SW 1271 (cell line): ENCODE data around the gene MAP3K10.
"Not testable (repeated sequence)": the region's sequence is repeated elsewhere in the genome, so short reads cannot be mapped to it uniquely, and the experiment has no call there.

ENCODE experiments used
- DNase-seq, 2 experiments: peaks; one replicate each; lab custom pipeline; 2025; lab: John Stamatoyannopoulos, UW

MAP3K10 gene

GRCh38 chr19:40190891-40191835, at the start of gene MAP3K10:
Gene MAP3K10, plus strand, starts transcription at chr19:40191426. Its CDS starts 606 bp downstream, at chr19:40192032.
- peak; percentile 25 to 41 for DNase-seq

- DNase-seq: no peak
These were observed 49.7 kb upstream of the MAP3K10 start for GRCh38 chr19:40141551-40141950.

GRCh38 chr19:40143612-40144011, 47.6 kb upstream of the MAP3K10 start:
- no peak for DNase-seq

- DNase-seq: no peak
These were observed 47.1 kb upstream of the MAP3K10 start for GRCh38 chr19:40144151-40144550.

- DNase-seq: peak in 1 of 2 experiments; percentile 1
These were observed 46.1 kb upstream of the MAP3K10 start for GRCh38 chr19:40144947-40145748.

GRCh38 chr19:40145749-40146029, 45.5 kb upstream of the MAP3K10 start:
- not testable (repeated sequence) for DNase-seq

- no peak for DNase-seq
These were observed 43.9 kb upstream of the MAP3K10 start for GRCh38 chr19:40147338-40147692.

- peak in 1 of 2 experiments; percentile 71 for DNase-seq
These were observed 43.4 kb upstream of the MAP3K10 start for GRCh38 chr19:40147693-40148347.

GRCh38 chr19:40149501-40149900, 41.7 kb upstream of the MAP3K10 start:
- no peak for DNase-seq

GRCh38 chr19:40150170-40150569, 41.1 kb upstream of the MAP3K10 start:
- DNase-seq: no peak

GRCh38 chr19:40154121-40154680, 37.0 kb upstream of the MAP3K10 start:
- no peak for DNase-seq

- DNase-seq: peak in 1 of 2 experiments; percentile 1
These were observed 35.4 kb upstream of the MAP3K10 start for GRCh38 chr19:40155749-40156265.

GRCh38 chr19:40157059-40157458, 34.2 kb upstream of the MAP3K10 start:
- DNase-seq: no peak

GRCh38 chr19:40159744-40160143, 31.5 kb upstream of the MAP3K10 start:
- no peak for DNase-seq

- no peak for DNase-seq
These were observed 29.1 kb upstream of the MAP3K10 start for GRCh38 chr19:40162104-40162503.

GRCh38 chr19:40163541-40164129, 27.6 kb upstream of the MAP3K10 start:
- DNase-seq: no peak

- DNase-seq: peak in 1 of 2 experiments; percentile 17
These were observed 25.8 kb upstream of the MAP3K10 start for GRCh38 chr19:40165362-40165937.

GRCh38 chr19:40169482-40170302, 21.5 kb upstream of the MAP3K10 start:
- not testable (repeated sequence) for DNase-seq

GRCh38 chr19:40170303-40170989, 20.8 kb upstream of the MAP3K10 start:
- not testable (repeated sequence) for DNase-seq

GRCh38 chr19:40171293-40171692, 19.9 kb upstream of the MAP3K10 start:
- not testable (repeated sequence) for DNase-seq
